ENCODE measurements around the gene MLN. TPM values are rescaled to one million over a fixed set of nuclear protein-coding genes. Genes with fewer than 3 reads are reported as not detected.

MLN gene
- total and polyA plus RNA-seq, 5 experiments from 2014 or later, result not detected

DNA sequence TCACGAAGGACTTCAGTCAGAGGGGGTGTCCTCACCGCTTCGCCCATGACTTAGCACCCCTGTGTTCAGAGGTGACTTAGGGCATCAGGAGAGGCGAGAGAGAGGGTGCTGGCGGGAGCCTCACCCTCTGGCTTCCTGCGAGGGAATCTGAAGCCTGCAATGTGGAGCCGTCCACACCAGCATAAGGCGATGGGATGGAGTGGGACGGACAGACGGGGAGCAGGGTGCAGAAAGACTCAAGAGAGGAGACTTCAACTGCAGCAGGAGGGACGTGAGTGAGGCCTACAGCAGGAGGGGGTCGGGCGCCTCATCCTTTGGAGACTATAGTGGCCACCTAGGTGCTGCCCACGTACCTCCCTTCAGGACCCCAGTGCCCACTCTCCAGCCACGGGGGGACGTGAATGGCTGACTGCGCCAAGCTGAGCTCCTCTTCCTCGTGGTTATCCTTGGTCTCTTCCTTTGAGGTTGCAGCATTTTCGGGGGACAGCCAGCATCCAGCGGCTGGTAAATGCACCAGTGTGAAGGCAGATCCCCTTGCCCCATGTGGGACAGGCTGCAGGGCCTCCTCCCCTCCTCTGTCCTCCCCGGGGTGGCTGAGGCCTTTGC lies 26.9 kb upstream of the MLN start:
- DNase-seq (no peak), ATAC-seq (no peak)
- POLR2A ChIA-PET, result no interaction called here
- H3K4me1 Mint-ChIP-seq, result peaks cover 0 to 1% (median 0%) of the 10 kb centered on the region in 4 donors
- no peak overlapping the region for H3K4me3 Mint-ChIP-seq
- H3K27ac Mint-ChIP-seq, result peak overlapping the region in 1 of 10 donors; percentile 50
- H3K9me3 Mint-ChIP-seq, result no peaks in the 10 kb centered on the region
- peaks cover 0 to 19% (median 6%) of the 10 kb centered on the region in 5 donors for H3K27me3 Mint-ChIP-seq
- H3K36me3 Mint-ChIP-seq, result no peaks in the 10 kb centered on the region

DNA sequence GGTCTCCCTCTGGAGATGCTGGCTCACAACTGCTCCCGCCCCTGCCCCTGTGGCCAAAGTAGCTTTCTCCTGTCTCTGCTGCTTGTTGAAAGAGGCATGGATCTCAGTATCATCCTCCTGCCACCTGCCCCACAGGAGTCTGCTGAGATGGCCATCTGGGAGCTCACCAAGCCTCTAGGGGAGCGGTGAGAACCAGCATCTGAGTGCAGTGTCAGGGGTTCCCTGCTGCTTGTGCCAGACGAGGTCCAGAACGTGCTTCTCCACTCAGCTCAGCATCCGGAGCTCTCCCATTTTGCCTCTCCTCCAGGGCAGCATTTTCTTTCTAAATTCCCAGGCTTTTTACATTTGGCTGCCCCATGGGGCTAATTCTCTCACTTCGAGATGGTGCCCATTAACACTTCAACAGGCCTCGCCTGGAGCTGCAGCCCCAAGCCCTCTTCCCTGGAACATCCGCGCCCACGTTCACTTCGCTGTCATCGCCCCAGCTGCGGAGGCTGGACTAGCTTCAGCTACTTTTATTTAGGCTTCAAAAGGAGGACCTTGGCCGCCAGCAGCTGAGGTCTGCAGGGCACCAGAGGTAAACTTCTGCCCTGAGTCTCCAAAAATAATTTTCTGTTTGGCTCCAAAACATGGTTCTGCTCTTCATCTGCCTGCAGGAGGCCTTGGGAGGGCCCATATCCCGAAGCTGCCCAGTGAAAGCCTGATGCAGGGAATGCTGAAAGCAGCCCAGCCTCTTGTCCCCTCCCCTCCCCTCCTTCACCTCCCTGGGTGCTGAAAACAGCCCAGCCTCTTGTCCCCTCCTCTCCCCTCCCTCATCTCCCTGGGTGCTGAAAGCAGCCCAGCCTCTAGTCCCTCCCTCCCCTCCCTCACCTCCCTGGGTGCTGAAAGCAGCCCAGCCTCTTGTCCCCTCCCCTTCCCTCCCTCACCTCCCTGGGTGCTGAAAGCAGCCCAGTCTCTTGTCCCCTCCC lies 25.2 kb upstream of the MLN start:
- no peak overlapping the region for H3K4me3 Mint-ChIP-seq
- ATAC-seq (no peak), DNase-seq (peak in 1 of 10 donors; percentile 15)
- peaks cover 0 to 19% (median 6%) of the 10 kb centered on the region in 5 donors for H3K27me3 Mint-ChIP-seq
- peaks cover 0 to 3% (median 0%) of the 10 kb centered on the region in 4 donors for H3K4me1 Mint-ChIP-seq
- POLR2A ChIA-PET, result no interaction called here
- H3K36me3 Mint-ChIP-seq, result no peaks in the 10 kb centered on the region
- peak overlapping the region in 2 of 10 donors; percentile 53 to 60 for H3K27ac Mint-ChIP-seq
- no peaks in the 10 kb centered on the region for H3K9me3 Mint-ChIP-seq

DNA sequence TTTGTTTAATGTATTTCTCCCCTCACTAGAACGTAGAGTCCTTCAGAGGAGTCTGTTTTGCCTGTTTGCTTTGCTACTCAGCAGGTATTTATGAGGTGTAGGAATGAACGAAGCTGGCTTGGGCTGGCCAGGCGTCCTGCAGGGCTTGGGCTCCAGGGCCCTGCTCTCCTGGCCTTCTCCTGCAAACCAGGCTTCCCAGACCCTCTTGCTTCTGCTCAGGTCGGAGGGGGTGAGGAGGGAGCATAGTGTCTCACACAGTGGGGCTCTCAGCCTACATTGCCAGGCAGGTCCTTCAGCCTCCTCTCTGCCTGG lies 24.6 kb upstream of the MLN start:
- Mint-ChIP-seq H3K4me3 (no peak overlapping the region), H3K27ac (no peak overlapping the region)
- POLR2A ChIA-PET, result no interaction called here

DNA sequence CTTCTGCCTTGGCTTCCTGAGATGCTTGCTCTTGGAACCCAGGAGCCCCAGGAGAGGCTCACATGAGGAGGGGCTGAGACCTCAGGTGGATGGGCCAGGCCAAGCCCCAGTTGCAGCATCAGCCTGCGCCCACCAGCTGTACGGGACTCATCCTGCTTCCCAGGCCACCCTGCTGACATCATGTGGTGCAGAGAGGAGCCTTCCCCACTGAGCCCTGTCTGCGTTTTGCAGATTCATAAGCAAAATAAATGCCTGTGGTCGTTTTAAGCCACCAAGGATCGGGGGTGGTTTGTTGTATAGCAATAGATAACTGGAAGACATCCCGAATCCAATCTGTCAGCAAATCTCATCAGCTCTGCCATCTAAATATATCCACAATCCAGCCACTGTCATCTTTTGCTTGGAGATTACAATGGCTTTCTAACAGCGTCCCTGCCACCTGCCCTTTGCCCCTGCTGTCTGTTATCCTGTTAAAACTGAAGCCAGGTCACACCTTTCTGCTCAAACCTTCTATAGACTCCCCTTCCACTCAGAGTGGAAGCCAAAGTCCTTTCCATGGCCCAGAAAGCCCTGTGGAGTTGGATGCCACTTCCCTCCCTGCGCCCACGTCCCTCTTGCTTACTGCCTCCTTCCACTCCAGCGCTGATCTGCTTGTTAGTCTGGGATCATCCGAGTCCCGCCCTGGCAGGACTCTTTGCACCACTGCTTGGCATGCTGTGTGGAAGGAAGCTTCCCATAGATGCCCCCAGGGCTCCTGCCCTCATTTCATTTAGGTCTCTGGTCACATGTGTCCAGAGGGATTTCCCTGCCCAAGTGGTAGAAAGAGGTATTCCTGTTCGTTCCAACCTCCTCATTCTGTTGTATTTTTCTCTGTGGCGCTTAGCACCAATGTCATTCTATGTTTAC lies 24.0 kb upstream of the MLN start:
- peaks cover 0 to 4% (median 0%) of the 10 kb centered on the region in 4 donors for H3K4me1 Mint-ChIP-seq
- H3K27ac Mint-ChIP-seq, result peak overlapping the region in 1 of 10 donors; percentile 47
- peaks cover 0 to 19% (median 6%) of the 10 kb centered on the region in 5 donors for H3K27me3 Mint-ChIP-seq
- POLR2A ChIA-PET, result no interaction called here
- H3K36me3 Mint-ChIP-seq, result no peaks in the 10 kb centered on the region
- DNase-seq (peak in 1 of 10 donors; percentile 38), ATAC-seq (no peak)
- no peaks in the 10 kb centered on the region for H3K9me3 Mint-ChIP-seq
- H3K4me3 Mint-ChIP-seq, result no peak overlapping the region

More for the DNA sequence above, 24.6 kb upstream of the MLN start:
- no peaks in the 10 kb centered on the region for H3K9me3 Mint-ChIP-seq
- H3K27me3 Mint-ChIP-seq, result peaks cover 0 to 19% (median 6%) of the 10 kb centered on the region in 5 donors
- ATAC-seq (no peak), DNase-seq (no peak)
- H3K36me3 Mint-ChIP-seq, result no peaks in the 10 kb centered on the region
- peaks cover 0 to 3% (median 0%) of the 10 kb centered on the region in 4 donors for H3K4me1 Mint-ChIP-seq

DNA sequence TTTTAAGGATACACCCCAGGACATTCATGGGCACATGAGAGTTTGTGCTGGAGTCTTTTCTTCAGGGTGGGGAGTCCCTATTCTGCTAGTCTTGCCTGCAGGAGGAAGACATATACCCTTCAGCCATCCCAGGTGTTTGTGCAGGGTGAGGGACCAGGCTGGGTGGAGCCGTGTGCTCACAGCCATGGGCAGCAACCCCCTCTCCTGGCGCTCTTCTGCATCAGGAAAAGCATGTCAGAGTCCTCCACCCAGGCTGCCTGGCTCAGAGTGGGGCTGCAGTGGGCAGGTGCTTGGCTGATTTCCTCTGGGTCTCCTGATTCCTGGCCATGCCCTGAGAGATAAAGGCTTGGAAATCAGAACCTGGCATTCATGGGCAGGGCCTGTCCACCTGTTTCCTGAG lies 22.7 kb upstream of the MLN start:
- H3K9me3 Mint-ChIP-seq, result no peaks in the 10 kb centered on the region
- DNase-seq, result no peak
- POLR2A ChIA-PET, result no interaction called here
- H3K27me3 Mint-ChIP-seq, result peaks cover 0 to 19% (median 6%) of the 10 kb centered on the region in 5 donors
- H3K4me3 Mint-ChIP-seq, result no peak overlapping the region
- no peaks in the 10 kb centered on the region for H3K36me3 Mint-ChIP-seq
- peaks cover 0 to 5% (median 2%) of the 10 kb centered on the region in 4 donors for H3K4me1 Mint-ChIP-seq
- peak overlapping the region in 1 of 10 donors; percentile 12 for H3K27ac Mint-ChIP-seq
- ATAC-seq, result no peak

DNA sequence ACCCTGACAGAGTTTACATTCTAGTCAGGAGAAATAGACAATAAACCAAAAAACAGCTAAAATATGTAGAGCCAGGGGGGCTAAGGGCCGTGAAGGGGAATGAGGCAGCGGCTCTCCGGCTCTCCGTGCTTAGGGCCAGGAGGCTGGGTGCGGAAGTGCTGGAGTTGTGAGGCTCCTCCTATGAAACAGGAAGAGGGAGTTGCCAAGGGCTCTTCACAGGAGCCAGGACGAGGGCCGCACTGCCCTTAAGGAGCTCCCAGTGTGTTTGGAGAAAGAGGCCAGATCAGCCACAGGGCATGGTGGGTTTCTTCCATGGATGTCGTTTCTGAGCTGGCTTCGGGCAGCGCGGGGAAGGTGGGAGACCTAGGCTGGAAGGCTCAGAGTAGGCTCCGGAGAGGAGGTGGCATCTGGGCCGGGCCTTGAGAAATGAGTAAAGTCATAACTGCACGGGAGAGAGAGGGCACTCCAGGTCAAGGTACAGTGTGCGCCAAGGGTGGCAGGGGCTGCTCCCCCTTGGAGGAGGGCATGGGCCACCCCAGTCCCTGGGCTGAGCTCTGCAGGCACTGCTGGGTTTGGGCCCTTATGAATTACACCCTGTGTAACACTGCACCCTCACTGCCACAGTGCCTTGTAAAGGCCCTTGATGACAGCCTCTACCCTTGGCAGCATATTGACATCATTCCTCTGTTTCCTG lies 20.8 kb upstream of the MLN start:
- DNase-seq, result no peak
- peaks cover 5 to 10% (median 7%) of the 10 kb centered on the region in 4 donors for H3K4me1 Mint-ChIP-seq
- H3K27me3 Mint-ChIP-seq, result peaks cover 0 to 2% (median 0%) of the 10 kb centered on the region in 5 donors
- no peaks in the 10 kb centered on the region for H3K9me3 Mint-ChIP-seq
- H3K27ac Mint-ChIP-seq, result no peak overlapping the region
- no peak overlapping the region for H3K4me3 Mint-ChIP-seq
- H3K36me3 Mint-ChIP-seq, result no peaks in the 10 kb centered on the region
- ATAC-seq, result no peak
- POLR2A ChIA-PET, result no interaction called here

DNA sequence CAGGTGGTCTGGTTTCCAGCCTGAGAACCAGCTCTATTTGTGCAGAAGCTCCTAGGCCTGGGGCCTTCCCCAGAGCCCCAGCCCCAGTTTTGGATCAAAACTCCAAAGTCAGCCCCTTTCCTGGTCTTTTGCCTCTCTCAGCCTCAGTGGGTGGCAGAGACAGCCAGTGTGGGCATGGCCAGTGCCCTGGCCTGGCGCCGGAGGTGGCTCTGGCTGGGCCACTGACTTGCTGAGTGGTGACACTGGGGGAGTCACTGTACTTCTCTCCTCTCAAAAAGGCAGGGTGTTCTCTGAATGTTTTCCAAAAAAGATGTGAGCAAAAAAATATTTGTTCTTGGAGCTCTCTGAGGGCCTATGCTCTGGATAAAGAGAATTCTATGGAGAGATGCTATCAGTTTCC lies 20.0 kb upstream of the MLN start:
- POLR2A ChIA-PET, result no interaction called here
- Mint-ChIP-seq H3K36me3 (no peaks in the 10 kb centered on the region), H3K27ac (no peak overlapping the region), H3K27me3 (peaks cover 0 to 2% (median 0%) of the 10 kb centered on the region in 5 donors), H3K4me1 (peaks cover 5 to 10% (median 7%) of the 10 kb centered on the region in 4 donors), H3K9me3 (no peaks in the 10 kb centered on the region), H3K4me3 (no peak overlapping the region)
- DNase-seq (no peak), ATAC-seq (no peak)

DNA sequence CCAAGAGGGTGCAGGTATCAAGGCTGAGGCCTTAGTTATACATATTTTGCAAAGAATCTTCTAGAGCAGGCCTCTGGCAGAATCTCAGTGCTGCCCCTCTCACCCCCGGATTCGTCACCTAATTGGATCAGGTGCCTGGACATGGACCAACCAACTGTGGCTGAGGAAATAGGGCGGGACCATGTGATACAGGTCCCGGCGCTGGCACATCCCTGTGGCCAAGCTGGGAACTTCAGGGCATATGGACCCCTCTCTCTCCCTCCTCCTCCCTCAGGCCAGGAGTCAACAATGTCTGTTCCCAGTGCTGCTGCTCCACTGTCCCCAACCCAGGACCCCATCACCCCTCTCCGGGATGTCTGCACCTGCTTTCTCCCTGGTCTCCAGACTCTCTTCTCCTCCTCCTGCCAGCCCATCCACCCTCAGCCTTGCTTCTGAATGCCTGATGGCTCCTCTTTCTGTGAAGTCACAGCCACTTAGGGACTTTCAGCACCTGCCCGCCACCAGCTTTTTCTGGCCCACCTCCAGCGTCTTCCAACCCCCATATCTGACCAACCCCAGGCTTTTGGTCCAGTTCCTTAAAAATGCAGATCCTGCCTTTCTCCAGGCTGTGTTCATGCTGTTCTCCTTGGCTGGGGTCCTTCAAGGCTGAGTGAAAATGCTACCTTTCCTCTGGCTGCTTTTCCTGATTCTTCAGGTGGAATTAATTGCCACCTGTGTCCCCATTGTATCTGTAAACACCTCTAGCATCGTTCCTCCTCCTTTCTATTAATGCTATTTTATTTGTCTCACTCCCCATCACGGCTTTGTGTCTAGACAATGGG lies 19.0 kb upstream of the MLN start:
- POLR2A ChIA-PET, result no interaction called here
- Mint-ChIP-seq H3K27ac (peak overlapping the region in 1 of 10 donors; percentile 27), H3K36me3 (no peaks in the 10 kb centered on the region), H3K9me3 (no peaks in the 10 kb centered on the region), H3K4me3 (no peak overlapping the region), H3K4me1 (peaks cover 5 to 10% (median 7%) of the 10 kb centered on the region in 4 donors), H3K27me3 (no peaks in the 10 kb centered on the region)
- DNase-seq, result no peak
- no peak for ATAC-seq

DNA sequence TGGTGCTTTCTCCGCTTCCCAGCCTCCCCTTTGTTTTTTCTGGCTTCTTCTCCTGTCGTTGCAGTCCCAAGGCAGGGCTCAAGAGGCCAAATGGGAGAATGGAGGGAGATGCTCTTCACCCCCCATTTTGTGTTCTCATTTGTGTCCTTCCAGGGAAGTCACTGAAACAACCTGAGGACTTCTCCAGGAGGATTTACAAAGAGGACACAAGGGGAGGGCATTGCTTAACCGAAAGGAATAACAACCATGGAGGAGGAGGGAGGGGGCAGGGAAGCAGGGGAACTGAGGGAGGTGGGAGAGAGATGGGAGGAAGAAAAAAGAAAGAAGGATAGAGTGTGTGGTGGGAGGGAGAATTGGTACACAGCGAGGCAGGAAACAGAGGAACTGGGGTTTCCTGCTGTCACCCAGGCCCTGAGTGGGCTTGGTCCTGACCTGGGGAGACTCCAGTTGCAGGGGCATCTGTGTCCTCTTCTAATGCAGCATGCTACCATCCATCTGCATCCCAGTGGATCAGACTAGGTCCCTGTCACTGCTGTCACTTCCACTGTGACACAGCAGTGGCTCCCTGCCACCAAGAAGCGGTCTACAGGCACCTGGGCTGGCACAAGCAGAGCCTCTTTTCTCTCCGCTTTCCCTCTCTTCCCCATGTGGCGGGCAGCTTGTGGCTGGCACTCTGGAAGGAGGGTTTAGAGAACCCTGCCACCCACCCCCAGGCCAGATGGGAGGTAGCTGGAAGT lies 17.1 kb upstream of the MLN start:
- POLR2A ChIA-PET, result no interaction called here
- Mint-ChIP-seq H3K4me1 (peaks cover 5 to 10% (median 7%) of the 10 kb centered on the region in 4 donors), H3K4me3 (no peak overlapping the region), H3K27me3 (peaks cover 0 to 3% (median under 1%) of the 10 kb centered on the region in 5 donors), H3K9me3 (no peaks in the 10 kb centered on the region), H3K36me3 (no peaks in the 10 kb centered on the region), H3K27ac (peak overlapping the region in 1 of 10 donors; percentile 24)
- no peak for DNase-seq
- ATAC-seq, result no peak

DNA sequence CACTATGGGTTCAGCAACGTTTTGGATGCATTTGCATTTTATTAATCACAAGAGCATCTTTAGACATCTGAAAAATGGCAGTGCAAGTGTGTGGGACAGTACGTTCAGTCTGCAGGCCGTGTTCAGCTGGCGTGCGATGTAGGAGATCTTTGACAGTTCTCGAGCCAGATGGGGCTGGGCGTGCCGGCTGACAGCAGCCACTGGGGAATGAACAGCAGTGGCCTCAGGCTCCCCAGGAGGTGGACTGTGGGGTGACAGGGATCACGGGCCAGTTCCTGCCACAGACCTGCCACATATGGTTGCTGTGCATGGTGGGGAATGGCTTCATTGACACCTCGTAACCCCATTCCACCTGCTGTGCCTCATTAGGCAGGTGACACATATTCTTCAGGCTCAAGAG lies 16.4 kb upstream of the MLN start:
- H3K27ac Mint-ChIP-seq, result no peak overlapping the region
- H3K36me3 Mint-ChIP-seq, result no peaks in the 10 kb centered on the region
- H3K4me1 Mint-ChIP-seq, result peaks cover 5 to 10% (median 7%) of the 10 kb centered on the region in 4 donors
- ATAC-seq, result no peak
- H3K27me3 Mint-ChIP-seq, result peaks cover 3 to 10% (median 8%) of the 10 kb centered on the region in 5 donors
- H3K9me3 Mint-ChIP-seq, result peaks cover 0 to under 1% (median 0%) of the 10 kb centered on the region in 9 donors
- no peak overlapping the region for H3K4me3 Mint-ChIP-seq
- POLR2A ChIA-PET, result no interaction called here
- DNase-seq, result no peak

DNA sequence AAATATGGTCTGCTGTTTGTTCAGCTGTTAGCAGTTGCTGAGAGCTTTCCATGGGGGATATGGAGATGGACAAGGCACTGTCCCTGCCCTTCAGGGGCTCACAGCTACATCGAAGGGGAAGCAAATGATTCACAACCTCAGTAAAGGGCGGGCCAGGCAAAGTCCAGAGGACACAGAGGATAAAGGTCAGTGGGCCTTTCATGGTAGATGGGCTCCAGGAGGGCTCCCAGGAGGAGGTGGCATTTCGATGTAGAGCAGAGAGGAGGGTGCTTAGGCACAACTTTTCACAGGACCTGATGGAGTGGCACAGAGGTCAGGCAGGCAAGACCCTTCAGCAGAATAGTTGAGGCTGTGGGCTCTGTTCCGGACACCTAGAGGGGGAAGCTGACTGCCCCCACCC lies 15.2 kb upstream of the MLN start:
- Mint-ChIP-seq H3K9me3 (peaks cover 0 to 1% (median 0%) of the 10 kb centered on the region in 9 donors), H3K4me3 (no peak overlapping the region), H3K36me3 (no peaks in the 10 kb centered on the region), H3K4me1 (peaks cover 4 to 10% (median 7%) of the 10 kb centered on the region in 4 donors), H3K27ac (peak overlapping the region in 1 of 10 donors; percentile 34), H3K27me3 (peaks cover 8 to 21% (median 18%) of the 10 kb centered on the region in 5 donors)
- POLR2A ChIA-PET, result no interaction called here
- ATAC-seq, result no peak
- DNase-seq, result no peak

Measured in naive thymus-derived CD8-positive, alpha-beta T cell (primary cell).